Ovary (tissue), 3 donors: ENCODE data around the gene LSAMP.

Source experiments
- EP300 ChIP-seq: sonication (generic); formaldehyde crosslinking; IDR thresholded peaks from one replicate; pipeline ENCODE4 v1.6.1; 2017; ENCODE audit warnings: antibody characterized with exemption
- POLR2A ChIP-seq: fragments of 450-650 bp; IDR thresholded peaks from one replicate; pipeline ENCODE4 v1.6.1; 2017; ENCODE audit warnings: antibody characterized with exemption, mild to moderate bottlenecking, moderate library complexity
- TF ChIP-seq, protein P1 (sequence below), 3 donors: fragments of 450-650 bp in 2 of 3; fragments of 200-600 bp in 1 of 3; IDR thresholded peaks; one replicate each; pipeline versions ENCODE4 v1.5.1 to v1.8.0; 2016 to 2022; ENCODE audit warnings: antibody characterized with exemption in 3 of 3, mild to moderate bottlenecking in 1 of 3
- donor health status: DM: no; HTN: no; CAD: no.

DNA sequence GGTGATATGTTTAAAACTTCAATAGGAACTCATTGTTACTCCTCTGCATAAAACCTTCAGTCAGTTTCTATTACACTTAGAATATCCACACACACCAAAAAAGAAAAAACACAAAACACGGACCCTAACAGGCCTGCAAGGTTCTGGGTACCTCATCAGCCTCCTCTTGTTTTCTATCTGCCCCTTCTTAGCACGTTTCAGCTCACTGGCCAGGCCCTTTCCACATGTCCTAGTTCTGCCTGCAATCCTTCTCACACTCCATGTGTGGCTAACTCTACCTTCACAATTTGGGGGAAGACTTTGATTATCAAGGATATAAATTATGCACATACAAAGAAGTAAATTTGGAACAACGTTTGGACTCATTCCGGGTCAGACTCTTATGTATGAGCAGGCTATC is 376.3 kb downstream of the LSAMP start:
- TF ChIP-seq, protein P1, sequence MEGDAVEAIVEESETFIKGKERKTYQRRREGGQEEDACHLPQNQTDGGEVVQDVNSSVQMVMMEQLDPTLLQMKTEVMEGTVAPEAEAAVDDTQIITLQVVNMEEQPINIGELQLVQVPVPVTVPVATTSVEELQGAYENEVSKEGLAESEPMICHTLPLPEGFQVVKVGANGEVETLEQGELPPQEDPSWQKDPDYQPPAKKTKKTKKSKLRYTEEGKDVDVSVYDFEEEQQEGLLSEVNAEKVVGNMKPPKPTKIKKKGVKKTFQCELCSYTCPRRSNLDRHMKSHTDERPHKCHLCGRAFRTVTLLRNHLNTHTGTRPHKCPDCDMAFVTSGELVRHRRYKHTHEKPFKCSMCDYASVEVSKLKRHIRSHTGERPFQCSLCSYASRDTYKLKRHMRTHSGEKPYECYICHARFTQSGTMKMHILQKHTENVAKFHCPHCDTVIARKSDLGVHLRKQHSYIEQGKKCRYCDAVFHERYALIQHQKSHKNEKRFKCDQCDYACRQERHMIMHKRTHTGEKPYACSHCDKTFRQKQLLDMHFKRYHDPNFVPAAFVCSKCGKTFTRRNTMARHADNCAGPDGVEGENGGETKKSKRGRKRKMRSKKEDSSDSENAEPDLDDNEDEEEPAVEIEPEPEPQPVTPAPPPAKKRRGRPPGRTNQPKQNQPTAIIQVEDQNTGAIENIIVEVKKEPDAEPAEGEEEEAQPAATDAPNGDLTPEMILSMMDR (IDR thresholded peaks at IDR 0.05) = no peak
- TF ChIP-seq POLR2A (no peak), EP300 (no peak)
